DMS114 treated with DMSO at 0.1 percent for 48 hours (cell line): Measurements from ENCODE around the gene TSPAN17.
A peak's percentile ranks its signal among the peaks of the same experiment; 100 is the strongest.
"Not testable (repeated sequence)": the region's sequence is repeated elsewhere in the genome, so short reads cannot be mapped to it uniquely, and the experiment has no call there.

Experiments
- DNase-seq: peaks from one replicate; lab custom pipeline; 2025; ENCODE audit not compliant: unreplicated experiment; lab: John Stamatoyannopoulos, UW

TSPAN17 gene, protein sequence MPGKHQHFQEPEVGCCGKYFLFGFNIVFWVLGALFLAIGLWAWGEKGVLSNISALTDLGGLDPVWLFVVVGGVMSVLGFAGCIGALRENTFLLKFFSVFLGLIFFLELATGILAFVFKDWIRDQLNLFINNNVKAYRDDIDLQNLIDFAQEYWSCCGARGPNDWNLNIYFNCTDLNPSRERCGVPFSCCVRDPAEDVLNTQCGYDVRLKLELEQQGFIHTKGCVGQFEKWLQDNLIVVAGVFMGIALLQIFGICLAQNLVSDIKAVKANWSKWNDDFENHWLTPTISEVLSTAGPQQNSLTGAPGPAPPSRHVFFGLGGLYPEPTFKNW

DNA sequence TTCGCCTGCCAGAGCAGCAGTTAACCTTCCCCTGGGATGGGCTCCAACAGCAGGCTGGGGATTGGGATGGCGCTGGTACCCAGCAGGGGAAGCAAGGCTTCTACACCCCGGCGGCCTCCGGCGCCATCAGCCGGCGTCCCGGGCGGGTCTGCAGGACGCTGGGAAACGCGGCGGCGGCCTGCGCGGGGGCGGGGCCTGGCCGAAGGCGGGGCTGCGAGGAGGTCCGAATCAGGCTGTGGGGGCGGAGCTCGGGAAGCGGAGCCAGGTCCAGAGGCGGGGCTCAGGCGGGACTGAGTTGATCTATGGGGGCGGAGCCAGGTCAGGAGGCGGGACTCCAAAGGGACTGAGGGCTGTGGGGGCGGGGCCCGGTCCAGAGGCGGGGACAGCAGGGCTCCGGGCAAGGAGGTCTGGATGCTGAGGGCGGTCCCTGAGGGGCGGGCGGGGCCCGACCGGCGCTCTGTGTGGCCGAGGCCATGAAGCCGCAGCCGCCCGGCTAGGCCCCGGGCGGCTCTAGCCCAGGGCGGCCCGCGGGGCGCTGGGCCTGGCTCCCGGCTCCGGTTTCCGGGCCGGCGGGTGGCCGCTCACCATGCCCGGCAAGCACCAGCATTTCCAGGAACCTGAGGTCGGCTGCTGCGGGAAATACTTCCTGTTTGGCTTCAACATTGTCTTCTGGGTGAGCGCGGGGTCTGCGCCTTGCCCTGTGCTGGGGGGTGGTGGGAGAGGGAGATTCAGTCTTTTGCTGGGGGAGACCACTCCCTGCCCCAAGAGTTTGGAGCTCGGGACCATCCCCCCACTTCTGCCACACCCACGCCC lies at the start of gene TSPAN17:
TSPAN17 (plus strand) TSS at position 455 of the 813 bp plus-strand sequence; CDS start at position 587, 132 bp downstream.
- peak; percentile 96 for DNase-seq

DNA sequence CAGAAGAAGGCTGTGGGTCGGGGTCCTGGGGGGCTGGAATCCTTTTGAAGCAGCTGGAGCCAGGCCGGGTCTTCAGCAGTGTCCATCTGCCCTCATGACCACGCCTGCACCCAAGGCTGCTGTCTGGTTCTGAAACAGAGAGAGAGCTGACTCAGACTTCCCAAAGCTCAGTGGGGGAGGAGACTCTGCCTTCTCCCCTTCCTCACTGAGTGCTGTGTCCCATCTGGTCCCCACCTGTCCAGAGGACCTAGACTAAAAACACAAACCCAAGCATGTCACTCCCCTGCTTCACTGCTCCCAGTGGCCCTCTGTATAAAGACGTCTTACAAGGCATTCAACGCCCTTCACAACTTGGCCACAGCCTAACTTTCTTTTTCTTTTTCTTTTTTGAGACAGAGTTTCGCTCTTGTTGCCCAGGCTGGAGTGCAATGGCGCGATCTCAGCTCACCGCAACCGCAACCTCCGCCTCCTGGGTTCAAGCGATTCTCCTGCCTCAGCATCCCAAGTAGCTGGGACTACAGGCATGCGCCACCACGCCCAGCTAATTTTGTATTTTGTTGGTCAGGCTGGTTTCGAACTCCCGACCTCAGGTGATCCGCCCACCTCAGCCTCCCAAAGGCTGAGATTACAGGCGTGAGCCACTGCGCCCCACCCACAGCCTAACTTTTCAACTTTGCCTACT lies 47.4 kb upstream of the TSPAN17 start:
- not testable (repeated sequence) for DNase-seq

DNA sequence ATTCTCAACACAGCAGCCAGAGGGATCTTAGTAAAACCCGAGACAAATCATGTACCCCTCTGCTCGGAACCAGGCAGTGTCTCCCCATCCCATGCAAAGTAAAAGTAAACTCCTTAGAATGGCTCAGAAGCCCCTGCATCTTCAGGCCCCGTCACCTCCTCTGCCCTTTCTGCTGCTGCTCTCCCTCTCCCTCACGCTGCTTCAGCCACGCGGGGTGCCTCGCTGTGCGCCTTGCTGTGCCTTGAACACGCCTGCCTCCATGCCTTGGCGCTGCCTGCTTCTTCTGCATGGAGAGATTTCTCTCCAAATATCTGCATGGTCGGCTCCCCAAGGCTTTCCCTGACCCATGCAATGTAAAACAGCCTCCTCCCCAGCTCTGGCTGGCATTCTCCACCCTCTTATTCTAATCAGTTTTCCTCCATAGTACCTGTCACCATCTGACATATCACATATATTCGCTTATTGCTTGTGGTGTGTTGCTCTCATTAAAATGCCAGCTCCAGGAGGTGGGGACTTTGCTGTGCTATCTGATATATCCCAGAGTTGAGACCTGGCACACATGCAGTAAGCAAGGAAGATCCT lies 45.3 kb upstream of the TSPAN17 start:
- no peak for DNase-seq

DNA sequence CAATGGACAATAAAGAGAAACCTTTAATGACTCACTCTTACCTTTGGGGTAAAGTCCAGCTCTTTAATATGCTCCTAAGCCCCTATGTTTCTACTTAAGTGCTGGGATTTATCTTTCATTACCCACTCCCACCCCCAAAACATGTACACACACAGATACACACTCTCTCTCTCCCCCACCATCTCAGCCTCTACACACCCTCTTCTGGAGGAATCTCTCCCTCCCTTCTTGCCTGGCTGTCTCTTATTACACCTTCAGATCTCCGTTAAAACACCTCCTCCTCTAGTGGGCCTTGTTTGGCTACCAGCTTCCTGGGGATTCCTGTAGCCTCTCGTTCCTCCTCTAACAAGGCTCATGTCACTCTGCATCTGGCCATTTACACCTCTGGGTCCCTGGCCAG lies 44.2 kb upstream of the TSPAN17 start:
- DNase-seq: no peak

DNA sequence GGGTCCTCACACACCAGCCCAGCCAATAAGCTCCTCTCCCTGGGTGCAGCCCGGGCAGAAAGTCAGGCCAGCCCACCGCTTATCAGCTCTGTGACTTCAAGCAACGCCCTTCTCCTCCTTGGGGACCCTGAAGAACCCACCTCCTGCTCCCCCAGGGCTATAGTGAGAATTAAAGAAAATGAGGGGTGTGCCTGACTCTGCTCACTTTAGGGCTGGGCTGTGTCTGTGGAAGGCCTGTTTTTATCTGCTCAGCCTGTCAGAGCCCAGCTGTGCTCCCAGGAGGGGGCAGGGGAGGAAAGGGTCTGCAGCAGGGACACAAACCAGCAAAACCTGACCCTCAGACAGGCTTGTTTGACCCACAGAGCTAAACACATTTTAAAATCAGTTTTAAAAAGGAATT lies 41.3 kb upstream of the TSPAN17 start:
- no peak for DNase-seq

DNA sequence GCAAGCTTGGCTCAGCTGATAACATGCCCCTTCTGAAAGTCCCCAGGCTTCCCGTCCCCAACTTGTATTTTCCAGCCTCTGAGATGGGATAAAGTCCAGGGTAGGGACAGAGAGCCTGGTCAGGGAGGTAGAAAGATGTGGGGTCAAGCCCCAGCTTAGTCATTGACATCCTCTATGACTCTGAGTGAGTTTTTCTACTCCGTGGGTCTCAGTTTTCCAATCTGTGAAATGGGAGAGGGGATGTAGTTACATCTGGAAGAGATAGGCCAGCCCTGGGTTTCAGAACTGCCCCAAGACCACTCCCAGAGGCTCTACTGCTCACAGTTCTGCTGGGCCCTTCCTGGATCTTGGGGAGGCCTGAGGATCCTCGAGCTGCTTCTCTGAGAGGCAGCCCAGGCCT lies 40.4 kb upstream of the TSPAN17 start:
- no peak for DNase-seq

DNA sequence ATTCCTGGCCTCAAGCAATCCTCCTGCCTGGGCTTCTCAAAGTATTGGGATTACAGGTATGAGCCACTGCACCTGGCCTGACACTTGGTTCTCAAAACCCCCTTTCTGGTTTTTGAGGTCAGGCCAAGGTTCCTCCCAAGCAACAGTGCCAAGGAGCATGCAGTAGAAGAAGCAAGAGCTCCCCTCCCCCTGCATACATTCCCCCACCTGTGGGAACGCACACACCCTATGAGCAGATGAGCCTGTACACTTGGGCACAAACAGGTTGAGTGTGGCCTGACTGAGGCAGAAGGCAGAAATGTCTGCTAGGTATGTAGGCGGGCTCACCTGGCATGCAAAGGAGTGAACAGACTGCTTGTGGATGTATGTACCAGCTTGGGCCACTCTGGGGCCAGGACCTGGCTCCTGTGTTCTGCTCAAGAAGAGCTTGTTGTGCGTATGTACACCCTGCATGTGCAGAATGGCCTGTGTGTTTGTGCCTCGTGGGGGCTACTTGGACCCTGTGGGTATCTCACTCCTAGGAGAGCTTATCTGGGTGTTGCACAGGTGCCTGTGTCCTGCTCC lies 39.1 kb upstream of the TSPAN17 start:
- DNase-seq: no peak

DNA sequence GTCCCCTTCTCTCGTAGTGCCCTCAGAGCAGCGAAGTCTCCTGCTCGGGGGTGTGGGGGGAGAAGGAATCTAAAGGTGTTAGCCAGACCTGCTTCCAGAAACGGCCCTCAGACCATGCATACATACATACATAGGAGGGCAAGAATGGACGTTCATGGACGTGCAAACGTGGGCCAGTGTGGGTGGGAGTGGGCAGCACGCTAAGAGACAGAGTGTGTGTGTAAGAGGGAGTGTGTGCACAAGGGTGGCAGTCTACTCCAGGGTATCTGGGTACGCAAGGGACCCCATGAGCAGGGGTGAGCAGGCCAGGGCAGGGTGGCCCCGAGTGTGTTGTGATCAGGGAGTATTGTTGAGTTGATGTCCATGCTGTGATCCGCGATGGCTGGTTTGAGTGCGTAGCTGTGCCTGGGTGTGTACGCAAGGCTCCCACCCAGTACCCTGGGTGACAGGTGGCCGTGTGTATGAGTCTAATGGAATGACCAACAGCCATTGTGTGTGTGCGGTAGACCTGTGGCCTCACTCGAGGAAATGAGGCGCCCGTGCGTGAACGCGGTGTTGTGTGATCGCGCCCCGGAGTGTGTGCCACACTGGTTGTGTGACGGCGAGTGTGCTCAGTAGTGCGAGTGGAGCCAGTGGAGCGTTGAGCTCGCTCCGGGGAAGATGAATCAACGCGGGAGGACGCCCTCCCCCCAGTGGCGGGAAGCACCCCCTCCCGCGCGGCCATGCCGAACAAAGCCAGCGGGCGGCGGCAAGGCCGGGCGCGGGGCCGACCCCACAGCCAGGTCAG lies 38.2 kb upstream of the TSPAN17 start:
- DNase-seq: no peak

DNA sequence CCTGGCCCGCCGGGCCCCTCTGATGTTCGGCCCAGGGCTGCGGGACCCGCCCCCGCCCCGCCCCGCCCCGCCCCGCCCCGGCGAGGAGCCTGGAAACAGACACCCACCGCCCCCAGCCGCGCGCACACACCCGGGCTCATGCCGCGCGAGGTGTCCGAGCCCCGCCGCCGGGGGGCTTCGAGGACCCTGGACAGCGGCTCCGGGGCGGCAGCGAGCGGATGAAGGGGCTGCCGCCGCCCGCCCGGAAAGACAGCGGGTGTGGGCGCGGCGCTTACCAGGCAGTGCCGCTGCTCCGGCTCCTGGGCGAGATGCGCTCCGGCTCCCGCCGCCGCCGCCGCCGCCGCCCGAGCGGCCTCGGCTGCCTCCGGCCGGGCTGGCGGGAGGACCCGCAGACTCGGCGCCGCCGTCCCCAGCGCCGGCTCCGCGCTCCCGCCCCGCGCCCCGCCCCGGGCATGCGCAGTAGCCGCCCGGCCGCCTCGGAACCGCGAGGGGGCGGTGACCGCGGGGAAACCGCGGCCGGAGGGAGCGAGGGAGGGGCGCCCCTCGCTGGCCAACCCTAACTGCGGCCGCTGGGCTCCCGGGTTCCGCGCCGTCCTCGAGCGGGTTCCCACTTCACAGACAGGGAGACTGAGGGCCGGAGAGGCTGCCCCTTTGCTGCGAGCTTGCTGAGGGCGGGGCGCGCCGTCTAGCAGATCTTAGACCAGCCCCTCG lies 37.4 kb upstream of the TSPAN17 start, which contains the start of gene GPRIN1:
GPRIN1 (minus strand) TSS at position 433 of the 711 bp plus-strand sequence. CDS start 10,322 bp downstream, outside the sequence.
- peak; percentile 40 for DNase-seq

DNA sequence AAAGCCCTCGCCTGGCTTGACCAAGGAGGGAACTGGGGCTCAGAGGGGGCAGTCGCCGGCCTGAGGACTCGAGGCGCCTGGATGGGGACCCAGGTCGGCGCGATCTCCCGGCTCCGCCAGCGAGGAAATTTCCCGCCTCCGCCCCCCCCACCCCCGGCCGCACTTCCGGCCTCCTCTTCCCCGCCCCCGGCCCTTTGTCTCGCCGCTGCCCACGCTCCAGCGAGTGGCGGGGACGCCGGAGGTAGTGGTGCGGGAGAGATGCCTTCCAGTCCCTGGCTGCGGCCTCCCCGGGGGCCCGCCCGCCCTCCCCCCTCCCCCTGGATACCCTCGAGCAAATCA lies 36.9 kb upstream of the TSPAN17 start:
- no peak for DNase-seq

DNA sequence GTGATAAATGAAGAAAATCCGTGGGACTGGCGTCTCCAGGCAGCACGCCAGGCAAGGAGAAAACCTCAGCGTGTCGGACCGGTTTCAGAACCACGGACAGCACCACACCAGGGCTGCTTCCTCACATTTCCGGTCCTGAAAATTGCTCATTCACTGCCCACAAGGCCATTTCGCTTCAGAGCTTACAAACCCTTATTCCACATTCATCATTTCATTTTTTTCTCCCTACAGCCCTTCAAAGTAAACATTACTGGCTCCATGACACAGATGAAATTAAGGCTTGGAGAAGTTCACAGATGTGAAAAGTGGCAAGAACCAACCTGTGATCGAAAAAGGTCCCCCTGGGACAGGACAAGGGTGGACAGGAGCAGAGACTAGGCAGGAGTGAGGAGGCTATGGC lies 35.8 kb upstream of the TSPAN17 start:
- DNase-seq: no peak

DNA sequence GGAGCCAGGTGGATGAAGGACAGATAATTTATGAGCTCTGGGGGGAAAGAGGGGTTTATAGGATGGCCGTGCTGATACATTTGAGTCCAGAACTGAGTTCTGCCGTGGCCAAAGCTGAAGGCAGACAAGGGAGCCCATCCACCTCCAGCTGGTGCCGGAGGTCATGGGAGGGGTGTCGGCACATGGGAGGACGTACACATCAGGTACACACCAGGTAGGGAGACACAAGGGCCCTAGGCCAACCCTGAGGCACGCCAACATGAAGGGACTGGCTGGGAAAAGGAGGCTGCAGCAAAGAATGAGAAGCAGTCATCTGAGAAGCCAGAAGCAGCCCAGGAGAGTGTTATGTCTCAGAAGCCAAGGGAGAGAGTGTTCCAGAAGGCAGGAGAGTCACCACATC lies 35.3 kb upstream of the TSPAN17 start:
- DNase-seq: no peak

DNA sequence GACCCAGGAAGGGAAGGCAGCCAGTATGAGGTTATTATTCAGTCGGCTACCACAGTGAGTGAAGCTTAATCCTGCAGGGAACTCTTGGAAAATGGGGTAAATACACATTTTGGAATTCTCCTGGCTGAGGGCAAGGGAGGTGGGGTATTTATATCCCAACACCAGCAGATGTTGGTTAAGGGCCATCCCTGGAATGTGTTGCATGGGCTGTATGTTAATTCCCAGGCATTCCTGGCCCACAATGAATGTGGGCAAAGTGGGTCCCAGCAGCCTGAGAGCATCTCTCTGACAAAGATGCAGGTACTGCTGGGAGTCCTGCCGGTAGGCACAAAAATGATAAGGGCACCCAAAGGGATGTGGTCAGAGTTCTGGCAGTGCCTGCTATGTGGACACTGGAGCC lies 34.4 kb upstream of the TSPAN17 start:
- DNase-seq: no peak

DNA sequence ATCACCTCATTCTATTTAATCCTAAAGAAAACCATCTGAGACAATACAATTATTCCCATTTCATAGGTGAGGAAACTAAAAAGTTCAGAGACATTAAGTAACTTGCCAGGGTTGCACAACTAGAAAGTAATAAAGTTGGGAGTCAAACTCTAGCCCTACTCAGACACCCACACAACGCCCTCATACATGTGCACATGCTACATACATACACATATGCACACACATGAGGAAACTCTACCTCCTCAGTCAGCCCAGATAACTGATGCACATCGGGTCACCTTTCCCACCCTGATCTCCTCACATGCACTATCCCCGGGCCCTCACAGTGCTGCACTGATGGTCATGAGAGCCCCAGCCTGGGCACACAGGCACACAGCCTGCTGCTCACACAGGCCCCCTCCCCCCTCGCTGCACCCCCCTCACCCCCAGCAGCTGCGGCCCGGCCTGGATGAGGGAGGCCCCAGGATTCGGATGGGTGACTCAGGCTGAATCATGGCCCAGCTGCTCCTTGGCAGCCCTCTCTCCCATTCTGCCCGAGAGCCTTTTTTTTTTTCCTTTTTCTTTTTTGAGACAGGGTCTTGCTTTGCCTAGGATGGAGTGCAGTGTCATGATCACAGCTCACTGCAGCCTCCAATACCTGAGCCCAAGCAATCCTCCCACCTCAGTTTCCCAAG lies 32.3 kb upstream of the TSPAN17 start:
- DNase-seq: no peak

DNA sequence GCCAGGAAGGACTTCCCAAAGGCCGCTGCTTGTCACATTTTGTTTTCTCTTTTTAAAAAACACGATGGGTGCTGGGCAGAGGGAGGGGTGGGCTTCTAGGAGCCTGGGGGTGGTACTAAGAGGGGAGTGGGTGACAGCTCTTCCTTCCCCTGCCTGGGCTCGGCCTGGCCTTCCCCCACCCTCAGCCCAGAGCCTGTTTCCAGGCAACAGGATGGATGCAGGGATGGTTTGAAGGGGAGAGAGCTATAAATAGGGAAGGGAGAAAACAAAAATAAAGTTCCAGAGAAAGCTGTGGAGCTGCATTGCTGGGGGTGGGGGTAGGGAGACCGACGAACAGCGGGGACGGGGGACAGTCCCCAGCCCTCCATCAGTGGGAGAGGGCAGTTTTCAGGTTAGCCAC lies 30.8 kb upstream of the TSPAN17 start:
- DNase-seq: no peak

DNA sequence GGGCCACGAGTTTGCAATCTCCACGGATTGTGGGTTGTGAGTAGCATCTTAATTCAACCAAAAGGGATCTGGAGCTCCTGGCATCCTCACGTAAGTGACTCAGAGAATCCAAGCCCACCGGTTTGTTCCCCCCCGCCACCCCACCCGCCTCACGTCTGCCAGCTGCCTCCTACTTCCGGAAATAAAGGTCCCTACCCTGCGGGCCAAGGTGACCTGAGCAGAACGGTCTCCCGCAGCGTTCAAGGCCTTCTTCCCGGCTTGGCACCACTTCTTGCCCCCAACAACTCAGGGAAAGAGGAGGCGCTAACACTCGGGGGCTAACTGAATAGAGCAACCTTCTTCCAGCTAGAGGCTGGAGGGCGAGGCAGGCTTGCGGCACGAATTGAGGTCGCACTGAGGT lies 28.5 kb upstream of the TSPAN17 start:
- DNase-seq: no peak

DNA sequence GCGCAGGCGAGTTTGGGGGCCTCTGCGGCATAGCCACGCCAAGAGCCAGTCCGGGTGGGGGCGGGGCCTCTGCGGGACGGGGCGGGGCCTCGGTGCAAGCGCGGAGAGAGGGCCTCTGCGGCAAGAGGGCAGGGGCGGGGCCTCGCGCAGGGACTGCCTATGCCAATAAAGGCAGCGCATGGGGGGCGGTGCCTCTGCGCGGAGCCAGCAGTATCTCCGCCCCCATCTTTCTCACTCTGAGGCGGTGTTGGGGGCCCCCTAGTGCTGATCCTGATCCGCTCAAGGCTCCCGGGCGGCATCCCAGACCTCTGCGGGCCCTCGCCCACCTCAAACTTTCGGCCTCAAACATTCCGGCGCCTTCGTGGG lies 28.1 kb upstream of the TSPAN17 start:
- DNase-seq: no peak

DNA sequence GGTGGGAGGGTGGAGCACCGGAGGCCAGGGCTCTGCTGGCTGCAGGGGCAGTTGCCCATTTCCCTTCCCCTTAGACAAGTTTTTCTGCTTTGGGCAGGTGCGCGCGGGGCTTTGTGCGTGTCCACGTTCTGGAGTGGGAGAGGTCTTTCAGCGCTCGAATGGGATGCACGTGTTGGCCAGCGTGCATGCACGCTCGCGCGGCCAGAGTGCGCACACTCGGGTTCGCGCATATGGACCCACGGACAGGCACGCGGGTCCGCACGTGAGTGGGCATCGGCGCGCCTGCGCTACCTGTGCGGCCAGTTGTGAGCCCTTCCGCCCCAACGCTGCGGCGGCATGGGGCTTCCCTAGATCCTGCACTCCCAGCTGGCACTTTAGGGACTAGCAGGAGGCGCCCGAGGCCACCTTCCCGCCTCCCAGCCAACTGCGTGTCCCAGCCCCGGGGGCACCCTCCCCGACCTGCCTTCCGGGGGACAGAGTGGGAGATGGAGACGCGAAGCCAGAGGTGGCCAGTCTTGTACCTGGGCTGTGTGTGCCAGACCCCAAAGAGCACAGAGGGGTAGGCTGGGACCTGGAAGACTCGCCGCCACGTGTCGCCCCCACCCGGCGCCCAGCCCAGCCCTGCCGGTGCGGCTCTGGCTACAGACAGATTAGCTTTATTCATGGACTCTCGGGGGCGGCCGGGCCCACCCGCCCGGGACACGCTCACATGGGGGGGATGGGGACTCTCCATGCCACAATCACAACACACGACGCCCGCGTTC lies 27.5 kb upstream of the TSPAN17 start:
- no peak for DNase-seq
